Measurements from ENCODE around the gene RBFOX2.
A peak's percentile ranks its signal among the peaks of the same experiment; 100 is the strongest.

RBFOX2 gene

DNA sequence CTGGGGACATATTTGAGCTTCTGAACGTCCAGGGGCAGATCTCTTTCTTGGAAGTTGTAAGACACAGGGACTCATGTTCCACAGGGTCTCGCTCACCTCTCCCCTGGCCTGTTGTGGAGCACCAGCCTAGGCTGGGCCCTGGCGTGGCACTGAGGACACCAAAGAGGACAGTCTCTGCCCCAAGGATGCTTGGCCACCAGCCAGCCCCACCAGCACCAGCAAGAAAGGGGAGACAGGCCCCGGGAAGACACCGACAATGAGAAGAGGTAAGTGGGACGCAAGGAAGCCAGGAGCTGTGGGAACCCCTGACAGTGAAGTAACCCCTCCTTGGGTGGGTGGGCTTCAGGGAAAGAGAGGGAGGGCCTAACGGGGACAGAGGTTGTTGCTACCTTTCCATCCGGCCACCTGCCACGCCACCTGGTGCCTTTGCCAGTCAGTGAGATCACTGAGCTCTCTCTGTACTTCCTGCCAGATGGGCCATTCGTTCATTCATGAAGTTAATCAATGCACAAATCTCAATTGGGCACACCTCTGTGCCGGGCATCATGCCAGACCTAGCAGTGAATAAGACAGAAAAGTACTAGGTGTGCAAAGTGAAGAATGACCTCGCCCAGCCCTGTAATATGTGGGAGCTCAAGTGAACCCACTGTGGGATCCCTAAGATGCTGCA is 299.9 kb downstream of the RBFOX2 start:
- Mint-ChIP-seq H3K4me3 (peak overlapping the region in 1 of 3 experiments; percentile 30), H3K9me3 (no peaks in the 10 kb centered on the region), H3K27ac (peak overlapping the region in 1 of 3 experiments; percentile 1)

DNA sequence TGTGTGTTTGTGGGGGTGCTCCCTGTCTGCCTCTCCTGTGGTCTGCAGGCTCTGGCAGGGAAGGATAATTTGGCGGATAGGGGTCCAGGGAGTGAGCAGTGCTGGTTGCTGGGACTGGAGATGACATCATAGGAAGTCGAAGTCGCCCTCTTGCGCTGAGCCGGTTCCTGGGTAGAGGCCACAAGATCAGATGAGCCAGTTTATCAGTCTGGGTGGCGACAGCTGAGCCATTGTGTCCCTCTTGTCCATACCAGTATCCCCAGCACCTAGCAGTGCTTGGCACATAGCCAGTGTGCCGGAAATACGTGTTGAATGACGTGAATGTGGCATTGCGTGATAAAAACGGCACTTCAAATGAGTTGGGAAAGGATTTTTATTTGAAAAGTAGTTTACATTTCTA is 301.2 kb downstream of the RBFOX2 start:
- Mint-ChIP-seq H3K9me3 (no peaks in the 10 kb centered on the region), H3K36me3 (ENCODE audit: low read depth) (no peaks in the 10 kb centered on the region), H3K27ac (peak overlapping the region in 2 of 3 experiments; percentile 19 to 67), H3K4me1 (peaks cover 57% of the 10 kb centered on the region), H3K27me3 (ENCODE audit: low read depth) (peaks cover 4% of the 10 kb centered on the region), H3K4me3 (peak overlapping the region in 2 of 3 experiments; percentile 43 to 80)
- TF ChIP-seq, protein P1, sequence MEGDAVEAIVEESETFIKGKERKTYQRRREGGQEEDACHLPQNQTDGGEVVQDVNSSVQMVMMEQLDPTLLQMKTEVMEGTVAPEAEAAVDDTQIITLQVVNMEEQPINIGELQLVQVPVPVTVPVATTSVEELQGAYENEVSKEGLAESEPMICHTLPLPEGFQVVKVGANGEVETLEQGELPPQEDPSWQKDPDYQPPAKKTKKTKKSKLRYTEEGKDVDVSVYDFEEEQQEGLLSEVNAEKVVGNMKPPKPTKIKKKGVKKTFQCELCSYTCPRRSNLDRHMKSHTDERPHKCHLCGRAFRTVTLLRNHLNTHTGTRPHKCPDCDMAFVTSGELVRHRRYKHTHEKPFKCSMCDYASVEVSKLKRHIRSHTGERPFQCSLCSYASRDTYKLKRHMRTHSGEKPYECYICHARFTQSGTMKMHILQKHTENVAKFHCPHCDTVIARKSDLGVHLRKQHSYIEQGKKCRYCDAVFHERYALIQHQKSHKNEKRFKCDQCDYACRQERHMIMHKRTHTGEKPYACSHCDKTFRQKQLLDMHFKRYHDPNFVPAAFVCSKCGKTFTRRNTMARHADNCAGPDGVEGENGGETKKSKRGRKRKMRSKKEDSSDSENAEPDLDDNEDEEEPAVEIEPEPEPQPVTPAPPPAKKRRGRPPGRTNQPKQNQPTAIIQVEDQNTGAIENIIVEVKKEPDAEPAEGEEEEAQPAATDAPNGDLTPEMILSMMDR (IDR thresholded peaks at IDR 0.05; ENCODE audit: unreplicated experiment in 3 of 3), result no peak

More for the DNA sequence above, 299.9 kb downstream of the RBFOX2 start:
- Mint-ChIP-seq H3K4me1 (peaks cover 61% of the 10 kb centered on the region), H3K36me3 (ENCODE audit: low read depth) (no peaks in the 10 kb centered on the region), H3K27me3 (ENCODE audit: low read depth) (peaks cover 6% of the 10 kb centered on the region)
- TF ChIP-seq, protein P1 (IDR thresholded peaks at IDR 0.05; ENCODE audit: unreplicated experiment in 3 of 3), result no peak

DNA sequence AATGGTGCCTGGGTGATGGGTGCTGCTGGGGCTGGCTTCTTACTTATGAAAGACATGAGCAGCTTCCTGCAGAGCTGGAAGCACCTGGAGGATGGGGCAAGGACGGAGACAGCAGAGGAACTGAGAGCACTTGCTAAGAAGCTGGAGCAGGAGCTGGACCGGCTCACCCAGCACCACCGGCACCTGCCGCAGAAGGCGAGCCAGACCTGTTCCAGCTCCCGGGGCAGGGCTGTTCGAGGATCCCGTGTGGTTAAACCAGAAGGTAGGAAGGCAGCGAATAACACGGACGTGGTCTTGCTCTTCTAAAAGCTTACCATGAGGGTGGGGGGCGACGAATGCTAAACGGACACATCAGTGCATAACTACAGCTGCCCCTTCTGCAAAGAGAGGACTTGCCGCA is 301.7 kb downstream of the RBFOX2 start:
- Mint-ChIP-seq H3K9me3 (no peaks in the 10 kb centered on the region), H3K27ac (peak overlapping the region in 2 of 3 experiments; percentile 63 to 67), H3K36me3 (ENCODE audit: low read depth) (no peaks in the 10 kb centered on the region), H3K4me3 (peak overlapping the region in 2 of 3 experiments; percentile 62 to 80), H3K4me1 (peaks cover 54% of the 10 kb centered on the region), H3K27me3 (ENCODE audit: low read depth) (peaks cover 3% of the 10 kb centered on the region)
- TF ChIP-seq, protein P1 (IDR thresholded peaks at IDR 0.05; ENCODE audit: unreplicated experiment in 3 of 3), result no peak

DNA sequence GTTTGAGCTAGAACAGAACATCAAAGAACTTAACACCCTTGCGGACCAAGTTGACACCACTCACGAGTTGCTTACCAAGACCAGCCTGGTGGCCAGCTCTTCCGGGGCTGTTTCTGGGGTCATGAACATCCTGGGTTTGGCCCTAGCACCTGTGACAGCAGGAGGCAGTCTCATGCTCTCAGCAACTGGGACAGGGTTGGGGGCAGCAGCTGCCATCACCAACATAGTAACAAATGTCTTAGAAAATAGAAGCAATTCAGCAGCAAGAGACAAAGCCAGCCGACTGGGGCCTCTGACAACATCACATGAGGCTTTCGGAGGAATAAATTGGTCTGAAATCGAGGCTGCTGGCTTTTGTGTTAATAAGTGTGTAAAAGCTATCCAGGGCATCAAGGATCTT is 302.2 kb downstream of the RBFOX2 start:
- TF ChIP-seq, protein P1 (IDR thresholded peaks at IDR 0.05; ENCODE audit: unreplicated experiment in 3 of 3), result no peak
- H3K27ac Mint-ChIP-seq, result peak overlapping the region; percentile 48 to 67 (median 63)
- H3K9me3 Mint-ChIP-seq, result peaks cover 2% of the 10 kb centered on the region
- no peaks in the 10 kb centered on the region for H3K36me3 Mint-ChIP-seq (ENCODE audit: low read depth)
- H3K4me3 Mint-ChIP-seq, result peak overlapping the region in 2 of 3 experiments; percentile 62 to 80
- peaks cover 3% of the 10 kb centered on the region for H3K27me3 Mint-ChIP-seq (ENCODE audit: low read depth)
- H3K4me1 Mint-ChIP-seq, result peaks cover 53% of the 10 kb centered on the region

DNA sequence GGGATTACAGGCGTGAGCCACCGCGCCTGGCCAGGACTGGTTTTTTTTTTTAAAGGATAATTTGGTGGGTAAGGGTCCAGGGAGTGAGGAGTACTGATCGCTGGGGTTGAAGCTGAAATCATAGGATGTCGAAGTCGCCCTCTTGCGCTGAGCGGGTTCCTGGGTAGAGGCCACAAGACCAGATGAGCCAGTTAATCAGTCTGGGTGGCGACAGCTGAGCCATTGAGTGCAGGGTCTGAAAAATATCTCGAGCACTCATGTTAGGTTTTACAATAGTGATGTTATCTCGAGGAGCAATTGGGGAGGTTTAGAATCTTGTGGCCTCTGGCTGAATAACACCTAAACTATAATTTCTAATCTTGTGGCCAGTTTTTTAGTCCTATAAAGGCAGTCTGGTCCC is 303.1 kb downstream of the RBFOX2 start:
- Mint-ChIP-seq H3K4me3 (no peak overlapping the region), H3K9me3 (peaks cover 2% of the 10 kb centered on the region), H3K27ac (peak overlapping the region in 2 of 3 experiments; percentile 19 to 30), H3K4me1 (peaks cover 46% of the 10 kb centered on the region), H3K27me3 (ENCODE audit: low read depth) (no peaks in the 10 kb centered on the region), H3K36me3 (ENCODE audit: low read depth) (no peaks in the 10 kb centered on the region)
- TF ChIP-seq, protein P1 (IDR thresholded peaks at IDR 0.05; ENCODE audit: unreplicated experiment in 3 of 3), result no peak

DNA sequence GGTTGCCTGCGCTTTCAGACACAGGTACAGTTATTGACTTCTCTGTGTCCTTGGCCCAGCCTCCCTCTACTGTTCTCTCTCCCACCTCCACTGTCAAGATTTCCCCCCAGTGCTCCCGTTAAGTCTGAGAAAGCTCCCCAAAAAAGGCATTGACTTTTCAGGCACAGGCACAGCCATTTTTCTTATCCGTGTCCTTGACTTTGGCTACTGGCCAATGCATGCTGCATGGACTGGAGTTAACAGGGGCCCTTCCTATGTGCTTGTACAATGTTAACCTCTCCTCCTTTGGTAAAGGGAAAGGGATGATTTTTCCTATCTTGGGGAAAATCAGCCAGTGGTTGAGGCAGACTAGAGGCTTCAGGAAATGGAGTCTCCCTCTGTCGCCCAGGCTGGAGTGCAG is 306.7 kb downstream of the RBFOX2 start:
- Mint-ChIP-seq H3K36me3 (ENCODE audit: low read depth) (no peaks in the 10 kb centered on the region), H3K4me1 (peaks cover 23% of the 10 kb centered on the region), H3K4me3 (no peak overlapping the region), H3K9me3 (peaks cover 6% of the 10 kb centered on the region), H3K27me3 (ENCODE audit: low read depth) (no peaks in the 10 kb centered on the region), H3K27ac (no peak overlapping the region)
- TF ChIP-seq, protein P1 (IDR thresholded peaks at IDR 0.05; ENCODE audit: unreplicated experiment in 3 of 3), result no peak

Measured in nephron (organoid).